ENCODE results near the gene ABCA2.

ABCA2 gene

DNA sequence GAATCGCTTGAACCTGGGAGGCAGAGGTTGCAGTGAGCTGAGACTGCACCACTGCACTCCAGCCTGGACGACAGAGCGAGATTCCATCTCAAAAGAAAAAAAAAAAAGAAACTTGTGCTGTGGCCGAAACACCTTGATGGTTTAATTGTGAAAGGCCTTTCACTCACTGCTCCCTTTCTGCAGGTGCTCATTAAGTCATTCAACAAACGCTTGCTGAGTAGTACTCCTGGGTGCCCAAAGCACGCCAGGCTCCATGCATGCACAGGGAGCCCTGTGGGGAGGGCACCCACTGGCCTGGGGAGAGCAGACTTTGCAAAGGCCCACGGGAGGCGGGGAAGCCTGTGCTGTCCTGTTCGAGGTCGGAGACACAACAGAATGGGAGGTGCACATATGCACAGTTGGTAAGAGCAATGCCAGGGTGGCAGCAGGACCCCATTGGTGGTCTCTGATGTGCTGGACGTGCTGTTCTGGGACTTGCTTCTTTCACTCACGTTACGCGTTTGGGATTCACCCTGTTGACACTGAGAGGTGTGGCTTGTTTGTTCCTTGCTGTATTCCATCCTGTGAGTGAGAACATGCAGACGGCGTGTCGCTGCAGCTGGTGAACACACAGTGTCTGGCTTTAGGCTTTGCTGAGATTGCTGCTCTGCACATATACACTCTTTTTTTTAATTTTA, 28.8 kb upstream of the ABCA2 start:
- Histone ChIP-seq H3K4me2 (ENCODE audit: low read length) (no peak overlapping the region), H3K36me3 (ENCODE audit: control insufficient read depth, insufficient read depth, low read length) (no peaks in the 10 kb centered on the region), H3K4me3 (ENCODE audit: low read depth, low read length) (no peak overlapping the region), H3K79me2 (no peaks in the 10 kb centered on the region), H3K9ac (no peak overlapping the region), H2AFZ (no peak overlapping the region), H3K4me1 (no peaks in the 10 kb centered on the region), H3K9me3 (ENCODE audit: control insufficient read depth, low read length) (no peaks in the 10 kb centered on the region), H3K27me3 (ENCODE audit: control insufficient read depth, insufficient read depth, low read length) (no peaks in the 10 kb centered on the region), H3K27ac (no peak overlapping the region)
- TF ChIP-seq, protein P1, sequence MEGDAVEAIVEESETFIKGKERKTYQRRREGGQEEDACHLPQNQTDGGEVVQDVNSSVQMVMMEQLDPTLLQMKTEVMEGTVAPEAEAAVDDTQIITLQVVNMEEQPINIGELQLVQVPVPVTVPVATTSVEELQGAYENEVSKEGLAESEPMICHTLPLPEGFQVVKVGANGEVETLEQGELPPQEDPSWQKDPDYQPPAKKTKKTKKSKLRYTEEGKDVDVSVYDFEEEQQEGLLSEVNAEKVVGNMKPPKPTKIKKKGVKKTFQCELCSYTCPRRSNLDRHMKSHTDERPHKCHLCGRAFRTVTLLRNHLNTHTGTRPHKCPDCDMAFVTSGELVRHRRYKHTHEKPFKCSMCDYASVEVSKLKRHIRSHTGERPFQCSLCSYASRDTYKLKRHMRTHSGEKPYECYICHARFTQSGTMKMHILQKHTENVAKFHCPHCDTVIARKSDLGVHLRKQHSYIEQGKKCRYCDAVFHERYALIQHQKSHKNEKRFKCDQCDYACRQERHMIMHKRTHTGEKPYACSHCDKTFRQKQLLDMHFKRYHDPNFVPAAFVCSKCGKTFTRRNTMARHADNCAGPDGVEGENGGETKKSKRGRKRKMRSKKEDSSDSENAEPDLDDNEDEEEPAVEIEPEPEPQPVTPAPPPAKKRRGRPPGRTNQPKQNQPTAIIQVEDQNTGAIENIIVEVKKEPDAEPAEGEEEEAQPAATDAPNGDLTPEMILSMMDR (IDR thresholded peaks at IDR 0.05) = no peak

DNA sequence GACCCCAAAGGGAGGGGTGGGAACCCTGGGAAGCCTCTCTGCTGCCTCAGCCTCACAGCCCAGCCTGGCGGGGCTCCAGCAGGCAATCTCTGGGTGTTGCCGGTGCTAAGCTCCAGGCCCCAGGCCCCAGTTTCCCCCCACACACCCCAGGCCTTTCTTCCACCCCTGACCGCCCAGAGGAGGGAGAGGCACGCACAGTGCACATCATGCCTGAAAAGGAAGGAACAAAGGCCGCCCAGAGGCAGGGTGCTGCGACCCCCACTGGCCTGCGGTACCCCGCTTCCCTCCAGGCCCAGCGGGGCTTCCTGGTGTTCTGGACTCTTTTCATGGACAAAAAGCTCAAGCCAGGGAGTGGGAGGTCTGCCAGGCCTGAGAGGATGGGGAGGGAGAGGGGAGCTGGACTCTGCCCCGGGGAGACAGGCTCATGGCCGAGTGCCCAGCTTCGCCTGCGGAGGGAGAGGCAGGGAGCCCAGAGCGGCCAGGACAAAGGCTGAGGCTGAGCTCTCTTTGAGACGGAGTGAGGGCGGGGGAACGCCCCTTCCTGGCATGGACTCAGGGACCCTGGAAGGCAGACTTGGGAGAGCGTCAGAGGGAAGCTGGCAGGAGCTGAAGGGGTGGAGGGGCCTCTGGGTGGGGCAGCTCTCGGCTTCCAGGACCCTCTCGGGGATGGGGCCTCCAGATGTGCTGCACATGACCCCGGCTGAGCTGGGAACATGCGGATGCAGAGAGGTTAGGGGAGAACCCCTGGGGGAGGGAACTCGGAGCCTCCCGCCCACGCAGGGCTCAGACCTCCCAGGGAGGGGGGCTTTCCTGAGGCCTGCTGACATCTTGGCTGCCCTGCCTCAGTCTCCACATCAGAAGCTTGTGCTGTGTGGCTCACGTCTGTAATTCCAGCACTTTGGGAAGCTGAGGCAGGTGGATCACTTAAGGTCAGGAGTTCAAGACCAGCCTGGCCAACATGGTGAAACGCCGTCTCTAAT, 27.6 kb upstream of the ABCA2 start:
- Histone ChIP-seq H3K36me3 (ENCODE audit: control insufficient read depth, insufficient read depth, low read length) (no peaks in the 10 kb centered on the region), H2AFZ (no peak overlapping the region), H3K27ac (no peak overlapping the region), H3K4me2 (ENCODE audit: low read length) (no peak overlapping the region), H3K79me2 (no peaks in the 10 kb centered on the region), H3K9ac (no peak overlapping the region), H3K4me3 (ENCODE audit: low read depth, low read length) (no peak overlapping the region), H3K4me1 (no peaks in the 10 kb centered on the region), H3K9me3 (ENCODE audit: control insufficient read depth, low read length) (no peaks in the 10 kb centered on the region), H3K27me3 (ENCODE audit: control insufficient read depth, insufficient read depth, low read length) (no peaks in the 10 kb centered on the region)
- TF ChIP-seq, protein P1 (IDR thresholded peaks at IDR 0.05) = no peak

DNA sequence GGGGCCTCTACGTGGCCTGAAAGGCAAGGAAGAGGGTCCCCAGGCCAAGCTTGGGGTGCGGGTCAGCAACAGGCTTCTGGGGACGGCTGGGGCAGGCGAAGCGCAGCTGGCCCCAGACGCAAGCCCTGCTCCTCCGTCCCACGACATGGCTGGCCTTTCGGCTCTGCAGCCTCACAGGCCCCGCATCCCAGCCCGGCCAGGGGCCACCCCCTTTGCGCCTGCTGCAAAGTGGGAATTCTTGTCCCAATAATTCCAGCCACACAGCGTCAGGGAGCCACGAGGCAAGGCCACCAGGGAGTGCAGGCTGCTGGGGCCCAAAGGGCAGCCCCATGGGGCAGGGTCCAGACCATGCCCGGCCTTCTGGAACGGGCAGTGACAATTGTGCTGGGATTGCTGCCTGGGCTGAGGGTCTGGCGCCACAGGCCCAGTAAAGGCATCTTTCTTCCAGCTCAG, 26.9 kb upstream of the ABCA2 start:
- H3K79me2 ChIP-seq = no peaks in the 10 kb centered on the region
- no peak overlapping the region for H2AFZ ChIP-seq
- no peaks in the 10 kb centered on the region for H3K9me3 ChIP-seq (ENCODE audit: control insufficient read depth, low read length)
- H3K4me2 ChIP-seq (ENCODE audit: low read length) = no peak overlapping the region
- H3K9ac ChIP-seq = no peak overlapping the region
- H3K27me3 ChIP-seq (ENCODE audit: control insufficient read depth, insufficient read depth, low read length) = no peaks in the 10 kb centered on the region
- H3K4me3 ChIP-seq (ENCODE audit: low read depth, low read length) = no peak overlapping the region
- TF ChIP-seq, protein P1 (IDR thresholded peaks at IDR 0.05) = no peak
- H3K36me3 ChIP-seq (ENCODE audit: control insufficient read depth, insufficient read depth, low read length) = no peaks in the 10 kb centered on the region
- H3K27ac ChIP-seq = no peak overlapping the region
- no peaks in the 10 kb centered on the region for H3K4me1 ChIP-seq

DNA sequence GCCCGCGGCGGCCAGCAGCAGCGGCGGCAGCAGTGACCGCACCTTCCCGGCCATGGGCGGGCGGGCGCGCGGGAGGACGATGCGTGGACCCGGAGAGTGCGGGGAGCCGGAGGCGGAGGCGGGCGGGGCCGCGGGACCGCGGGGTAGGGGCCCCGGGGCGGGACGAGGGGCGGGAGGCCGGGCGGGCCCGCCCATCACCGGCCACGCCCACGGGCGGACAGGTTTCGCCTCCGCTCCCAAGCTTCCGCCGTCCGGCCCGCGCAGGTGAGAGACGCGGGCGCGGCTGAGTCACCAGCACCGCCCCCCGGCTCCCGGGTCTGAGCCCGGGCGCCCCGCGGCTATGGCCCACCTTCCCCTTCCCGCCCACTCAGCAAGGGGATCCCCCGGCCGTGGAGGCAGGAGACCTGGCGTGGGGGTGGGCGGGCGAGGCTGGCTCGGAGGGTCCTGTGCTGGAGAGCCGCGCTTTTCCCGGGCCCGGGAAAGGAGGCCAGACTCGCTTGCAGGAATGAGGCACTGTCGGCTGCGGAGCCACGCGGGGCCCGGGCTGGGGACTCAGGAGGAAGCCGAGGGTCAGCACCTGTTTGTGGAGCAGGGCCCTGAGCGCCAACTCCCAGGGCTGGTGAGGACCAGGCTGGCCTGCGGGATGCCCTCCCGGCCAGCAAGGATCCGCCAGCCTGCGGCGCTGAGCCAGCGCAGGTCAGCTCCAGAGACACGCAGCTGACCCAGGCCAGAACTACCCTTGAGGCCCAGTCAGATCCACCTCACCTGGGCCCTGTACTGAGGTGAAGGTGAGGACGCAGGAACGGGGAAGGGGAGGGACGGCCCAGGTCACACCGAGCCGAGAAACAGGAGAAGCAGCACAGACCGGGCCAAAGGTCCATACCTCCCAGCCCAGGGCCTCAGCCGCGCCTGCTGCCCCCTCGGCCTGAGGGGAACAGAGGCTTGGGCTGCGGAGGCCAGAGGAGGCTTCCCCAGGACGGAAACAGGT, 26.2 kb upstream of the ABCA2 start, which contains the start of gene ENTPD2:
Gene ENTPD2 (minus strand): TSS at position 118 of the 988 bp plus-strand sequence. CDS start 64 bp downstream, at position 54.
- no peaks in the 10 kb centered on the region for H3K79me2 ChIP-seq
- peak within 1 kb of the TSS; percentile 63 for H3K4me2 ChIP-seq (ENCODE audit: low read length)
- H3K4me3 ChIP-seq (ENCODE audit: low read depth, low read length) = peak within 1 kb of the TSS; percentile 42
- peak within 1 kb of the TSS; percentile 69 for H2AFZ ChIP-seq
- H3K27me3 ChIP-seq (ENCODE audit: control insufficient read depth, insufficient read depth, low read length) = no peaks in the 10 kb centered on the region
- H3K36me3 ChIP-seq (ENCODE audit: control insufficient read depth, insufficient read depth, low read length) = no peaks in the 10 kb centered on the region
- no peaks in the 10 kb centered on the region for H3K9me3 ChIP-seq (ENCODE audit: control insufficient read depth, low read length)
- TF ChIP-seq, protein P1 (IDR thresholded peaks at IDR 0.05) = no peak
- H3K4me1 ChIP-seq = no peaks in the 10 kb centered on the region
- no peak within 1 kb of the TSS for H3K27ac ChIP-seq
- H3K9ac ChIP-seq = no peak within 1 kb of the TSS

Measured in parathyroid adenoma (tissue), 2 donors.